GM18909 (cell line): ENCODE measurements around the gene SPRED3.

Experiments
- ATAC-seq: cut with Tn5 transposase; IDR thresholded peaks from one replicate; pipeline ENCODE4 v1.9.1; 2021; ENCODE audit warnings: mild to moderate bottlenecking; ENCODE audit not compliant: unreplicated experiment, poor library complexity

SPRED3 gene

GRCh38 chr19:38371081-38371480 lies 17.4 kb upstream of the SPRED3 start:
- no peak for ATAC-seq

GRCh38 chr19:38373907-38374331 lies 14.6 kb upstream of the SPRED3 start:
- no peak for ATAC-seq

GRCh38 chr19:38374332-38375097 lies 14.0 kb upstream of the SPRED3 start, which contains the start of gene PSMD8:
TSS of gene PSMD8 (plus strand) at chr19:38374571. CDS start at chr19:38374602, 31 bp downstream.
- peak; percentile 95 for ATAC-seq

- ATAC-seq: no peak
Observed at GRCh38 chr19:38375098-38375493, 13.4 kb upstream of the SPRED3 start.

GRCh38 chr19:38375748-38376147 lies 12.7 kb upstream of the SPRED3 start:
- no peak for ATAC-seq

- no peak for ATAC-seq
Observed at GRCh38 chr19:38376576-38376975, 11.9 kb upstream of the SPRED3 start.

- no peak for ATAC-seq
Observed at GRCh38 chr19:38377052-38377451, 11.4 kb upstream of the SPRED3 start.

GRCh38 chr19:38378866-38379265 lies 9.6 kb upstream of the SPRED3 start:
- ATAC-seq: no peak

- ATAC-seq: no peak
Observed at GRCh38 chr19:38381138-38381537, 7.4 kb upstream of the SPRED3 start.

- no peak for ATAC-seq
Observed at GRCh38 chr19:38383184-38383583, 5.3 kb upstream of the SPRED3 start.

GRCh38 chr19:38383743-38384142 lies 4.8 kb upstream of the SPRED3 start:
- ATAC-seq: no peak

- no peak for ATAC-seq
Observed at GRCh38 chr19:38384209-38385027, 4.1 kb upstream of the SPRED3 start.

- ATAC-seq: no peak
Observed at GRCh38 chr19:38385057-38385803, 3.3 kb upstream of the SPRED3 start.

GRCh38 chr19:38385804-38386257 lies 2.7 kb upstream of the SPRED3 start:
- ATAC-seq: no peak

- no peak for ATAC-seq
Observed at GRCh38 chr19:38386300-38386970, 2.1 kb upstream of the SPRED3 start.

- ATAC-seq: peak; percentile 11
Observed at GRCh38 chr19:38386971-38387549, 1.4 kb upstream of the SPRED3 start.

GRCh38 chr19:38387550-38388348 lies 748 bp upstream of the SPRED3 start, which contains the start of gene GGN:
TSS of gene GGN (minus strand) at chr19:38388034. CDS start at chr19:38387261, 773 bp downstream.
- peak; percentile 48 for ATAC-seq

- no peak for ATAC-seq
Observed at GRCh38 chr19:38389101-38389925, 816 bp downstream of the SPRED3 start.
